Muscle of leg (tissue), 11 donors: ENCODE data around the gene CST9. TPM values are rescaled to one million over a fixed set of nuclear protein-coding genes. Genes with fewer than 3 reads are reported as not detected.
A peak's percentile ranks its signal among the peaks of the same experiment; 100 is the strongest.

Experiments used
- DNase-seq: peaks from one replicate; pipeline ENCODE4 v3.0.0; 2013
- H3K27ac ChIP-seq: one replicate; pipeline ENCODE4 v1.5.1; 2013; ENCODE audit warnings: mild to moderate bottlenecking, low read length, control low read depth
- H3K27me3 ChIP-seq: one replicate; pipeline ENCODE4 v1.6.1; 2013; ENCODE audit warnings: low read length; ENCODE audit not compliant: control insufficient read depth, insufficient read depth
- H3K36me3 ChIP-seq: one replicate; pipeline ENCODE4 v1.6.1; 2013; ENCODE audit warnings: low read length; ENCODE audit not compliant: control insufficient read depth, insufficient read depth
- H3K4me1 ChIP-seq: one replicate; pipeline ENCODE4 v1.6.1; 2013; ENCODE audit warnings: low read length; ENCODE audit not compliant: control insufficient read depth, insufficient read depth
- H3K4me3 ChIP-seq: one replicate; pipeline ENCODE4 v1.5.1; 2013; ENCODE audit warnings: low read length, control low read depth
- H3K9me3 ChIP-seq: replicated peaks from 2 replicates; pipeline ENCODE4 v1.6.1; 2013; ENCODE audit warnings: low read depth, low read length; ENCODE audit not compliant: control insufficient read depth
- WGBS: methylation state at CpG from one replicate; pipeline ENCODE4 v1.1.5; 2013; ENCODE audit warnings: missing lambda C conversion rate; ENCODE audit not compliant: insufficient coverage; 5-methylcytosine and 5-hydroxymethylcytosine counted together
- polyA plus RNA-seq, 8 donors: library from polyadenylated mRNA; unstranded; fragments of 120-200 nt; gene quantifications; one replicate each; pipeline versions ENCODE4 v1.2.1 to v1.2.3, GENCODE V29; 2013; ENCODE audit warnings: inconsistent platforms in 1 of 8, low replicate concordance in 1 of 8; ENCODE audit not compliant: insufficient read length in 8 of 8, insufficient read depth in 1 of 8
- total RNA-seq: library from RNA; stranded (reverse); fragments of 120-200 nt; gene quantifications from one replicate; pipeline ENCODE4 v1.2.4, GENCODE V29; 2013

CST9 gene
- total and polyA plus RNA-seq, 9 donors: not detected

- no peaks in the 10 kb centered on the region for H3K9me3 ChIP-seq
- H3K36me3 ChIP-seq: no peaks in the 10 kb centered on the region
- H3K4me3 ChIP-seq: no peak overlapping the region
- H3K27me3 ChIP-seq: peaks cover 3% of the 10 kb centered on the region
- WGBS: 87% methylated on average over 14 of the region's 14 CpGs
- no peaks in the 10 kb centered on the region for H3K4me1 ChIP-seq
- H3K27ac ChIP-seq: no peak overlapping the region
- no peak for DNase-seq
Observed at GRCh38 chr20:23607497-23608245, 2.0 kb upstream of the CST9 start.

- Histone ChIP-seq H3K27me3 (peaks cover 3% of the 10 kb centered on the region), H3K27ac (no peak overlapping the region), H3K36me3 (no peaks in the 10 kb centered on the region), H3K9me3 (no peaks in the 10 kb centered on the region), H3K4me3 (no peak overlapping the region), H3K4me1 (no peaks in the 10 kb centered on the region)
- peak; percentile 77 for DNase-seq
- 0% methylated on average over 4 of the region's 9 CpGs for WGBS
Observed at GRCh38 chr20:23606652-23607049, 934 bp upstream of the CST9 start.

- 60% methylated on average over 1 of the region's 1 CpG for WGBS
- Histone ChIP-seq H3K9me3 (no peaks in the 10 kb centered on the region), H3K27ac (no peak overlapping the region), H3K4me3 (no peak overlapping the region), H3K4me1 (no peaks in the 10 kb centered on the region), H3K27me3 (no peaks in the 10 kb centered on the region), H3K36me3 (no peaks in the 10 kb centered on the region)
- DNase-seq: no peak
Observed at GRCh38 chr20:23604306-23604705, 1.4 kb downstream of the CST9 start.

- no peak for DNase-seq
- Histone ChIP-seq H3K9me3 (no peaks in the 10 kb centered on the region), H3K4me1 (no peaks in the 10 kb centered on the region), H3K36me3 (no peaks in the 10 kb centered on the region), H3K27me3 (no peaks in the 10 kb centered on the region), H3K4me3 (no peak overlapping the region), H3K27ac (no peak overlapping the region)
- WGBS: 81% methylated on average over 3 of the region's 4 CpGs
Observed at GRCh38 chr20:23603321-23603720, 2.4 kb downstream of the CST9 start.

- no peaks in the 10 kb centered on the region for H3K36me3 ChIP-seq
- 94% methylated on average over 3 of the region's 6 CpGs for WGBS
Observed at GRCh38 chr20:23602699-23603098, 3.0 kb downstream of the CST9 start.

GRCh38 chr20:23602241-23602640 is 3.5 kb downstream of the CST9 start:
- Histone ChIP-seq H3K36me3 (no peaks in the 10 kb centered on the region), H3K27ac (no peak overlapping the region), H3K4me1 (no peaks in the 10 kb centered on the region), H3K4me3 (no peak overlapping the region), H3K27me3 (no peaks in the 10 kb centered on the region), H3K9me3 (no peaks in the 10 kb centered on the region)
- DNase-seq: no peak
- WGBS: 56% methylated on average over 2 of the region's 2 CpGs

More at GRCh38 chr20:23602699-23603098, 3.0 kb downstream of the CST9 start:
- Histone ChIP-seq H3K27me3 (no peaks in the 10 kb centered on the region), H3K9me3 (no peaks in the 10 kb centered on the region), H3K4me3 (no peak overlapping the region), H3K4me1 (no peaks in the 10 kb centered on the region), H3K27ac (no peak overlapping the region)
- no peak for DNase-seq

GRCh38 chr20:23601715-23602114 is 4.0 kb downstream of the CST9 start:
- H3K27me3 ChIP-seq: no peaks in the 10 kb centered on the region
- no peaks in the 10 kb centered on the region for H3K36me3 ChIP-seq
- no peak overlapping the region for H3K4me3 ChIP-seq
- no peaks in the 10 kb centered on the region for H3K9me3 ChIP-seq
- no CpG with 5 or more reads among the region's 4 CpGs for WGBS
- no peak overlapping the region for H3K27ac ChIP-seq
- DNase-seq: no peak
- H3K4me1 ChIP-seq: no peaks in the 10 kb centered on the region

- no peaks in the 10 kb centered on the region for H3K9me3 ChIP-seq
- no peak overlapping the region for H3K27ac ChIP-seq
- no peaks in the 10 kb centered on the region for H3K27me3 ChIP-seq
- DNase-seq: no peak
- no peak overlapping the region for H3K4me3 ChIP-seq
- H3K36me3 ChIP-seq: no peaks in the 10 kb centered on the region
- H3K4me1 ChIP-seq: no peaks in the 10 kb centered on the region
Observed at GRCh38 chr20:23598481-23598880, 7.2 kb downstream of the CST9 start.

- Histone ChIP-seq H3K9me3 (no peaks in the 10 kb centered on the region), H3K36me3 (no peaks in the 10 kb centered on the region), H3K27me3 (no peaks in the 10 kb centered on the region), H3K4me3 (no peak overlapping the region), H3K4me1 (no peaks in the 10 kb centered on the region), H3K27ac (no peak overlapping the region)
- WGBS: no CpG with 5 or more reads among the region's 2 CpGs
- DNase-seq: no peak
Observed at GRCh38 chr20:23596579-23597250, 9.0 kb downstream of the CST9 start.

GRCh38 chr20:23595941-23596340 is 9.8 kb downstream of the CST9 start:
- no peaks in the 10 kb centered on the region for H3K4me1 ChIP-seq
- no peaks in the 10 kb centered on the region for H3K36me3 ChIP-seq
- DNase-seq: no peak
- H3K9me3 ChIP-seq: no peaks in the 10 kb centered on the region
- no CpG with 5 or more reads among the region's 1 CpG for whole genome bisulfite sequencing
- no peak overlapping the region for H3K27ac ChIP-seq
- H3K4me3 ChIP-seq: no peak overlapping the region
- no peaks in the 10 kb centered on the region for H3K27me3 ChIP-seq
